Measurements from ENCODE around the gene IKBIP.
"Not testable (repeated sequence)": the region's sequence is repeated elsewhere in the genome, so short reads cannot be mapped to it uniquely, and the experiment has no call there.

The IKBIP gene

GRCh38 chr12:98644712-98645571, at the start of gene IKBIP, which contains the start of gene APAF1:
TSS of gene IKBIP (minus strand) at chr12:98644788. CDS start at chr12:98644701, 87 bp downstream.
TSS of gene APAF1 (plus strand) at chr12:98645290. CDS start at chr12:98648360, 3,070 bp downstream.
- DNase-seq: peak; percentile 98 to 99

- DNase-seq: no peak
These were observed 46.8 kb upstream of the IKBIP start for GRCh38 chr12:98691351-98691750.

- DNase-seq: no peak
These were observed 42.0 kb upstream of the IKBIP start for GRCh38 chr12:98686603-98687002.

GRCh38 chr12:98684199-98684598, 39.6 kb upstream of the IKBIP start:
- DNase-seq: no peak

- DNase-seq: no peak
These were observed 35.0 kb upstream of the IKBIP start for GRCh38 chr12:98679611-98680005.

- no peak for DNase-seq
These were observed 34.5 kb upstream of the IKBIP start for GRCh38 chr12:98678946-98679610.

- no peak for DNase-seq
These were observed 33.8 kb upstream of the IKBIP start for GRCh38 chr12:98678236-98678945.

GRCh38 chr12:98674841-98675240, 30.3 kb upstream of the IKBIP start:
- no peak for DNase-seq

- DNase-seq: no peak
These were observed 26.9 kb upstream of the IKBIP start for GRCh38 chr12:98671459-98671858.

- DNase-seq: no peak
These were observed 25.2 kb upstream of the IKBIP start for GRCh38 chr12:98669751-98670150.

GRCh38 chr12:98660521-98660920, 15.9 kb upstream of the IKBIP start:
- no peak for DNase-seq

GRCh38 chr12:98656289-98657101, 11.9 kb upstream of the IKBIP start:
- DNase-seq: no peak

GRCh38 chr12:98653866-98654493, 9.4 kb upstream of the IKBIP start:
- no peak for DNase-seq

GRCh38 chr12:98651328-98651727, 6.7 kb upstream of the IKBIP start:
- no peak for DNase-seq

GRCh38 chr12:98646294-98647090, 1.9 kb upstream of the IKBIP start:
- no peak for DNase-seq

GRCh38 chr12:98645572-98646067, 1.0 kb upstream of the IKBIP start:
- DNase-seq: peak; percentile 21 to 24

- no peak for DNase-seq
These were observed 216 bp downstream of the IKBIP start for GRCh38 chr12:98644433-98644711.

- not testable (repeated sequence) for DNase-seq
These were observed 1.8 kb downstream of the IKBIP start for GRCh38 chr12:98642801-98643200.

- no peak for DNase-seq
These were observed 5.1 kb downstream of the IKBIP start for GRCh38 chr12:98639491-98639890.

GRCh38 chr12:98638009-98638408, 6.6 kb downstream of the IKBIP start:
- no peak for DNase-seq

- no peak for DNase-seq
These were observed 7.5 kb downstream of the IKBIP start for GRCh38 chr12:98637068-98637467.
